KBM-7 (cell line): ENCODE measurements around the gene ACBD7.
A peak's percentile ranks its signal among the peaks of the same experiment; 100 is the strongest.

Experiments
- DNase-seq: peaks from one replicate; pipeline ENCODE4 v3.0.0-alpha.2; 2015
- in situ Hi-C: fragments of 300-500 bp; cut with MboI; formaldehyde crosslinking; loops from 2 replicates; pipeline ENCODE4 v1.14.3; 2020; ENCODE audit warnings: low sequenced_read_pairs, low pct_unique_long_range_greater_than_20kb, mixed read lengths

The ACBD7 gene

GRCh38 chr10:15088428-15089261 lies at the start of gene ACBD7:
TSS of gene ACBD7 (minus strand) at chr10:15088776. CDS start at chr10:15088728, 48 bp downstream.
- peak; percentile 86 for DNase-seq
- in situ Hi-C loops = no loop called here

DNA sequence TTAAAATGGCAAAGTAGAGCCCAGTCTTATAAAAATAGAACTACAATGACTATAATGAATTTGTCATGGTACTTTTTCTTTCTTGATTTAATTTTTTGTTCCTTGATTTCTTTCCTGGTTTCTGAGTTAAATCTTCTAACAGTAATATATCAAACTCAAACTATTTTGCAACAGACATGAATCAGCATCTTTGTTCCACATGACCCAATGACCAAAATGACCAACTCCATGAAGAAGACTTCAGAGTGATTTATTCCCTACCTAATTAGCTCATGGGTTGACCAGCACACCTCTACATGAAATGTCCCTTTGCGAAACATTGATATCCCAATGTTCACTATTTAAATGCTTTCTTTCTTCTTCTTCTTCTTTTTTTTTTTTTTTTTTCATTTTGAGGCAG lies 49.1 kb upstream of the ACBD7 start:
- in situ Hi-C loops = no loop called here
- DNase-seq = no peak

DNA sequence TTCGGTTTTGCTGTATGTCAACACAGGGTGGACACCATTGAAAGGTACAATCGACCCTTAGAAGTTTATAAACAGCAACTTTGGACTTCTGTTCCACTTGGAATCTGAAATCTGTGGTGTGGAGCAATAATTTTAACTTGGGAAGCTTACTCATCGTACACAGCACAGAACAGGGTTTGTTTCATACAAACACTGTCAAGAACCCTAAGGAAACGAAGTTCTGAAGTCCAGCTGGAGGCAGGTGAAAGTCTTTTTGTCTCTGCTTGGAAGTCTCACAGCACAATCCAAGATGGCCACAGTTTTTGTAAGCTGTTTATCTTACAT lies 48.4 kb upstream of the ACBD7 start:
- no peak for DNase-seq
- in situ Hi-C loops = no loop called here

- in situ Hi-C loops = no loop called here
- DNase-seq = no peak
These were observed 47.8 kb upstream of the ACBD7 start for GRCh38 chr10:15136129-15137035.

DNA sequence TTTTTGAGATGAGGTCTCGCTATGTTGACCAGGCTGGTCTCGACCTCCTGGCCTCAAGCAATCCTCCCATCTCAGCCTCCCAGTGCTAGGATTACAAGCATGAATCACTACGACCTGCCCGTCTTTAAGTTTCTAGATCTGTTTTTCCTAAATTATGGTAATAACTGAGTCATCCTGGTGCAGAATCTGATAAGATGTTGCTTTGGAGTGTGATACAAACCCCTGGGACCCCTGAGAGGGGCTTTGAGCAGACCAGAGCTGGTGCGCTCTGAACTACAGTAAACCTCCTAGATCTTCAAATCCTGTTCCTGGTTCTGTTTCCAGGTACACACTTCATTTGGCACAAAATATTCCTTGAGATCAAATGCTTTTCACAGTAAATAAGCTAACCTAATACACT lies 42.8 kb upstream of the ACBD7 start:
- in situ Hi-C loops = no loop called here
- DNase-seq = no peak

DNA sequence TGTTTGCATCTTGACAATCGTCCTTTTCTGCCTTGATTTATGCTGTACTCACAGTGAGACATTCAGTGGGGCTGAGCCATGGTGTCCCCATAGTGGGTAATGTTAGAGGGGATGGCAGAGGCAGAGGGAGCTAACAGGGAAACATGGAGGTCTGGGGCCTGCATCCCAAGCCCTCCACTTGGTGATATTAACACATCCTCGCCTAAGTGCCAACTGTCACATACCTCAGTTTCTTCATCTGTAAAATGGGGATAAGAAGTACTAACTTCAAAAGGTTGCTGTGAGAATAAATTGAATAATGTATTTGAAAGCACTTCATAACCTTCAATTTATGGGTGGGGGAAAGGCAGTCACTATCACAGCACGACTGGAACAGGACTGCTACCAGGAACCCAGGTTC lies 36.3 kb upstream of the ACBD7 start:
- DNase-seq = no peak
- in situ Hi-C loops = no loop called here

DNA sequence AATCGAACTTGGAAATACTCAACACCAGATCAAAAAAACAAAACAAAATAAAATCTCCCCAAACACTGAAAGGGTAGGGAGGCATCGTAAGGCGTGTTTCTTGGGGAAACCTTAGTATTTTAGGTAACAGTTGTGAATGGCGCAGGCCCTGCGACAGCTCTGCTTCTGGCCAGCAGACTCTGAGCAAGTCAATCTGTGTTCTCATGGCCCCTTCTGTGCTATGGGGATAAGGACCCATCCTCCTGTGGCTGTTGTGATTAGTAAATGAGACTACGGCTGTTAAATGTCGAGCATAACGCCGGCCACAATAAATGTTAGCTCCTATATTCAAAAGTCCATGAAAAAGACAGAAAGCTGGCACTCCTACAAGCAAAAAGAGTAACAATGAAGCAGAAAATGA lies 35.6 kb upstream of the ACBD7 start:
- in situ Hi-C loops = no loop called here
- DNase-seq = no peak

DNA sequence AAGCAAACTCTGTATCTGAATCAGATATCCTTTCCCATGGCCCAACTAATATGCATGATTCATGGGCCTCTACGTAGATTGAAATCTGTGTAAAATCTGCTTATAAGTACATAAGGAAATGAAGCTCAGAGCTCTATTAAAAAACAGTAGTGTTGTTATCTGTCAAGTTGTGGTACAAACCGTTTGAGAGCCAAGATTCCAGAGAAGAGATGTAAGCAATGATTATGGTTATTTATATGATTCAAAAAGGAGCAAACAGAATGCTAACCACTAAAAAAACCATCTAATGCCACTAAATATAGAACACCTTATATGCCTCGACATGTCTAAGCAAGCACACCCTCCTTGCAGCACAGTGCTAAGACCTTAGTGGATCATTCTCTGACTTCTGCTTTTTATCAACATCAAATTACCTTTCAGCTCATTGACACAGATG lies 35.2 kb upstream of the ACBD7 start:
- in situ Hi-C loops = no loop called here
- DNase-seq = peak; percentile 34

- no peak for DNase-seq
- in situ Hi-C loops = no loop called here
These were observed 34.0 kb upstream of the ACBD7 start for GRCh38 chr10:15122477-15123030.

- no peak for DNase-seq
- in situ Hi-C loops = no loop called here
These were observed 33.1 kb upstream of the ACBD7 start for GRCh38 chr10:15121707-15122106.

- in situ Hi-C loops = no loop called here
- no peak for DNase-seq
These were observed 31.9 kb upstream of the ACBD7 start for GRCh38 chr10:15120523-15120922.

- DNase-seq = no peak
- in situ Hi-C loops = no loop called here
These were observed 30.0 kb upstream of the ACBD7 start for GRCh38 chr10:15118615-15119014.

DNA sequence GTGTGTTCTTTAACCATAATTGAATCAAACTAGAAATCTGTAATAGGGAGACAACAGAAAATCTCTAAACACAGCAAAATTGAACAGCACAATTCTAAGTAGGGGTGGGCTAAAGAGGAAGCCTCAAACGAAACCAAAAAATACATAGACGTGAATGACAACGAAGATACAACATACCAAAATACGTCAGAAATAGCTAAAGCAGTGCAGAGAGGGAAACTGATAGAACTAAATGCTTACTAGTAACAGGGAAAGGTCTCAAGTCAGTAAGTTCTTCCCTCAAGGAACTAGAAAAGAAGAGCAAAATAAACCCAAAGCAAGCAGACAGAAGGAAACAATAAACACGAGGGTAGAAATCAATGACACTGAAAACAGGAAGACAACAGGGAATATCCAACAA lies 27.6 kb upstream of the ACBD7 start:
- DNase-seq = no peak
- in situ Hi-C loops = no loop called here

- no peak for DNase-seq
- in situ Hi-C loops = no loop called here
These were observed 25.2 kb upstream of the ACBD7 start for GRCh38 chr10:15113766-15114165.

- DNase-seq = no peak
- in situ Hi-C loops = no loop called here
These were observed 24.1 kb upstream of the ACBD7 start for GRCh38 chr10:15112657-15113056.

- in situ Hi-C loops = no loop called here
- peak; percentile 79 for DNase-seq
These were observed 17.9 kb upstream of the ACBD7 start for GRCh38 chr10:15106352-15107013.

DNA sequence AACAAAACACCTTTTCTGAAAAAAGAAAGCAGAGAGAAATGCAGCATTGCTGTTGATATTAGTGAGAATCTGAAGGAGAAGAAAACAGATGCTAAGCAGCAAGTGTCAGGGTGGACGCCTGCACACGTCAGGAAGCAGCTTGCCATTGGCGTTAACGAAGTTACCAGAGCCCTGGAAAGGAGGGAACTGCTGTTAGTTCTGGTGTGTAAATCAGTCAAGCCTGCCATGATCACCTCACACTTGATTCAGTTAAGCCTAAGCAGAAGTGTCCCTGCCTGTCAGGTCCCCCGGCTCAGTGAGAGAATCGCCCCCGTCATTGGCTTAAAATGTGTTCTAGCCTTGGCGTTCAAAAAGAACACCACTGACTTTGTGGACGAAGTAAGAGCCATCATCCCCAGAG lies 14.9 kb upstream of the ACBD7 start:
- DNase-seq = no peak
- in situ Hi-C loops = no loop called here

GRCh38 chr10:15099886-15100285 lies 11.3 kb upstream of the ACBD7 start:
- DNase-seq = no peak
- in situ Hi-C loops = no loop called here

DNA sequence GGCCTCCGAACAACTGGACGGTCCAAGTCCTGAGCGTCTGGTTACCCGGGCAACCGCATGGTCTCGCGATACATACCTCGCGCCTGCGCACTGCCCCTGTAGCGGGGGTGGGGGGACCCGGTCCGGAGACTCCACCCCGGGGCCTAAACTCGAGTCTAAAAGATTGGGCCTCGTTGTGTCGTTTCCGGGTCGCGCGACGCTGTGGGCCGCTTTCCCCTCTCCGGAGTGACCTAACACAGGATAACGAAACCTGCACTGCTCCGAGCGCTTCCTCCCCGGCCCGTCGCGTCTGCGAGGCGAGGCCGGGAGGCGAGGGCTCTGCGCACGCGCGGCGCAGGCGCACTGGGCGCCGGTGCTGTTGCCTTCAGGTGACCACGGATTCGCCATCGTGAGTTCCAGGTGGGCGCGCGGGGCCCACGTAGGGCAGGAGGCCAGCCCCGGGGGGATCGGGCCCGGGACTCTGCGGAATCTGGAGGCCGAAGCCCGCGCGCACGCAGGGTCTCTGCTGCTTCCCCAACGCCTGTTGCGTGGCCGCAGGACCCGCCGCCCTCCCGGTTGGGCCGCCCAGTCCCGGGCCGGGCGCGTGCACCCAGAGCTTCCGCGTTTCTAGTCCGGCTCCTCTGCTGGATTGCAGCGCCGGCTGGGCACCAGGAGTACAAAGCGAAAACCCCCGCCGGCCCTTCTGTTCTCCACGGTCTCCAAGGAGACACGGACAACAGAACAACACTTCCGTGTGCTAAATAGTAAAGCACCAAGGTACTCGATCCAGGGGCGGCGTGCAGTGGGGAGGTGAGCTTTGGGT lies 8.6 kb upstream of the ACBD7 start, which contains the start of gene RPP38:
Gene RPP38, plus strand, starts transcription at position 345 of the 802 bp plus-strand sequence. CDS start 5,960 bp downstream, outside the sequence.
- in situ Hi-C loops = no loop called here
- peak; percentile 92 for DNase-seq
